Middle frontal gyrus (tissue), 1 donor: Measurements from ENCODE around the gene CRYBG1.
"Not testable (repeated sequence)": the region's sequence is repeated elsewhere in the genome, so short reads cannot be mapped to it uniquely, and the experiment has no call there.

ENCODE experiments used
- DNase-seq: peaks from one replicate; pipeline ENCODE4 v3.0.0-alpha.2; 2015; ENCODE audit warnings: low spot score; ENCODE audit errors: extremely low spot score

CRYBG1 gene

GRCh38 chr6:106581468-106581867 is 221.0 kb downstream of the CRYBG1 start:
- DNase-seq = no peak

- no peak for DNase-seq
Observed at GRCh38 chr6:106586815-106587415, 226.4 kb downstream of the CRYBG1 start.

GRCh38 chr6:106588937-106589336 is 228.4 kb downstream of the CRYBG1 start:
- DNase-seq = not testable (repeated sequence)

- no peak for DNase-seq
Observed at GRCh38 chr6:106591111-106591825, 230.8 kb downstream of the CRYBG1 start.

- no peak for DNase-seq
Observed at GRCh38 chr6:106599440-106599839, 238.9 kb downstream of the CRYBG1 start.

GRCh38 chr6:106600329-106600728 is 239.8 kb downstream of the CRYBG1 start:
- DNase-seq = no peak

GRCh38 chr6:106608080-106608668 is 247.7 kb downstream of the CRYBG1 start:
- no peak for DNase-seq

- DNase-seq = no peak
Observed at GRCh38 chr6:106609699-106610098, 249.2 kb downstream of the CRYBG1 start.

- no peak for DNase-seq
Observed at GRCh38 chr6:106611030-106611429, 250.5 kb downstream of the CRYBG1 start.

GRCh38 chr6:106612671-106613416 is 252.3 kb downstream of the CRYBG1 start:
- DNase-seq = no peak

GRCh38 chr6:106613590-106613989 is 253.1 kb downstream of the CRYBG1 start:
- DNase-seq = no peak

- no peak for DNase-seq
Observed at GRCh38 chr6:106614166-106614565, 253.6 kb downstream of the CRYBG1 start.

GRCh38 chr6:106614592-106615257 is 254.2 kb downstream of the CRYBG1 start:
- no peak for DNase-seq

- no peak for DNase-seq
Observed at GRCh38 chr6:106617302-106617701, 256.8 kb downstream of the CRYBG1 start.

GRCh38 chr6:106617857-106618256 is 257.3 kb downstream of the CRYBG1 start:
- no peak for DNase-seq

- no peak for DNase-seq
Observed at GRCh38 chr6:106618324-106618723, 257.8 kb downstream of the CRYBG1 start.

GRCh38 chr6:106619223-106619622 is 258.7 kb downstream of the CRYBG1 start:
- no peak for DNase-seq

GRCh38 chr6:106620931-106621672 is 260.6 kb downstream of the CRYBG1 start:
- DNase-seq = no peak
